Keratinocyte (primary cell): Measurements from ENCODE around the gene TJP3. TPM values are rescaled to one million over a fixed set of nuclear protein-coding genes. Genes with fewer than 3 reads are reported as not detected.

ENCODE experiments used
- DNase-seq: peaks from one replicate; pipeline ENCODE4 v3.0.0-alpha.2; 2011; ENCODE audit warnings: low read depth, missing footprints, low spot score
- FAIRE-seq: peaks from 2 replicates; lab custom pipeline; 2011; peaks lifted over from hg19 to GRCh38; lab: Jason Lieb, UNC
- H2AFZ ChIP-seq: 2 replicates; pipeline ENCODE4 v1.6.0; 2012; ENCODE audit warnings: low read length, control low read depth, inconsistent platforms; ENCODE audit not compliant: control insufficient read depth
- H3K27ac ChIP-seq: 2 replicates; pipeline ENCODE4 v1.5.1; 2011; ENCODE audit warnings: low read length; ENCODE audit not compliant: control insufficient read depth, insufficient read depth
- H3K27me3 ChIP-seq: 3 replicates; pipeline ENCODE4 v1.6.0; 2011; ENCODE audit warnings: low read length; ENCODE audit not compliant: control insufficient read depth, insufficient read depth; ENCODE audit errors: extremely low read depth
- H3K36me3 ChIP-seq, 2 experiments: 2 replicates in 1 of 2; 3 replicates in 1 of 2; pipeline ENCODE4 v1.5.1; 2011; ENCODE audit warnings: low read length in 2 of 2, mild to moderate bottlenecking in 1 of 2; ENCODE audit not compliant: control insufficient read depth in 2 of 2, insufficient read depth in 2 of 2; ENCODE audit errors: extremely low read depth in 1 of 2
- H3K4me1 ChIP-seq: 3 replicates; pipeline ENCODE4 v1.5.1; 2011; ENCODE audit warnings: low read length; ENCODE audit not compliant: control insufficient read depth, insufficient read depth; ENCODE audit errors: extremely low read depth
- H3K4me2 ChIP-seq: 3 replicates; pipeline ENCODE4 v1.6.0; 2011; ENCODE audit warnings: low read depth, low read length; ENCODE audit not compliant: control insufficient read depth, insufficient read depth; ENCODE audit errors: extremely low read depth
- H3K4me3 ChIP-seq, 3 experiments: fragments of 200-600 bp in 1 of 3; sonication (generic) in 1 of 3; 2 replicates in 2 of 3; 3 replicates in 1 of 3; pipeline ENCODE4 v1.5.1; 2011 to 2016; ENCODE audit warnings: low read length in 3 of 3, mild to moderate bottlenecking in 3 of 3, control low read depth in 2 of 3, inconsistent platforms in 1 of 3, low read depth in 1 of 3, mixed read lengths in 1 of 3, mixed run types in 1 of 3, moderate library complexity in 1 of 3; ENCODE audit not compliant: control insufficient read depth in 2 of 3, insufficient read depth in 2 of 3; ENCODE audit errors: extremely low read depth in 1 of 3
- H3K79me2 ChIP-seq: 2 replicates; pipeline ENCODE4 v1.6.0; 2012; ENCODE audit warnings: low read length; ENCODE audit not compliant: control insufficient read depth, insufficient read depth
- H3K9ac ChIP-seq: 3 replicates; pipeline ENCODE4 v1.6.0; 2011; ENCODE audit warnings: low read length; ENCODE audit not compliant: control insufficient read depth, insufficient read depth; ENCODE audit errors: extremely low read depth
- H3K9me1 ChIP-seq: 3 replicates; pipeline ENCODE4 v1.6.0; 2011; ENCODE audit warnings: low read length; ENCODE audit not compliant: control insufficient read depth, insufficient read depth; ENCODE audit errors: extremely low read depth
- H3K9me3 ChIP-seq: 2 replicates; pipeline ENCODE4 v1.5.1; 2012; ENCODE audit warnings: low read depth, low read length; ENCODE audit not compliant: control insufficient read depth
- H4K20me1 ChIP-seq: 3 replicates; pipeline ENCODE4 v1.6.0; 2011; ENCODE audit warnings: low read length; ENCODE audit not compliant: control insufficient read depth, insufficient read depth; ENCODE audit errors: extremely low read depth
- EZH2 ChIP-seq: IDR thresholded peaks from one replicate; pipeline ENCODE4 v1.6.1; 2012; ENCODE audit warnings: inconsistent platforms, mild to moderate bottlenecking, low read length, moderate library complexity
- dilution Hi-C: fragments of 300-500 bp; cut with MboI; formaldehyde crosslinking; loops from one replicate; pipeline ENCODE4 v1.7.0; 2020; ENCODE audit warnings: low sequenced_read_pairs; ENCODE audit not compliant: extremely low pct_ligation_motif_present
- polyA plus RNA-seq, 5 experiments: library from polyadenylated mRNA; depleted of rRNA in 3 of 5; stranded (reverse) in 3 of 5; stranded (forward) in 1 of 5; unstranded in 1 of 5; fragments of >200 nt; gene quantifications; 1 replicate in 1 of 5; 2 replicates in 3 of 5; 3 replicates in 1 of 5; pipeline versions ENCODE4 v1.2.1 to v1.2.3, GENCODE V29; 2011 to 2012; ENCODE audit warnings: missing spikeins in 2 of 5, low read depth in 1 of 5, low replicate concordance in 1 of 5
- TF ChIP-seq, protein P1 (sequence below), 3 experiments: IDR thresholded peaks in 1 of 3; conservative IDR thresholded peaks in 1 of 3; optimal IDR thresholded peaks in 1 of 3; 2 replicates in 2 of 3; 3 replicates in 1 of 3; pipeline versions ENCODE3 to v1.5.1; 2011; ENCODE audit warnings: low read length in 3 of 3, mild to moderate bottlenecking in 3 of 3, moderate library complexity in 2 of 3, control low read depth in 1 of 3, inconsistent platforms in 1 of 3; ENCODE audit not compliant: insufficient read depth in 2 of 3; ENCODE audit errors: extremely low read depth in 1 of 3

Gene TJP3
- polyA plus RNA-seq, 1 donor (not counting 4 experiments of a cell fraction or from before 2014, with no cell fraction given) = 0.08 TPM

DNA sequence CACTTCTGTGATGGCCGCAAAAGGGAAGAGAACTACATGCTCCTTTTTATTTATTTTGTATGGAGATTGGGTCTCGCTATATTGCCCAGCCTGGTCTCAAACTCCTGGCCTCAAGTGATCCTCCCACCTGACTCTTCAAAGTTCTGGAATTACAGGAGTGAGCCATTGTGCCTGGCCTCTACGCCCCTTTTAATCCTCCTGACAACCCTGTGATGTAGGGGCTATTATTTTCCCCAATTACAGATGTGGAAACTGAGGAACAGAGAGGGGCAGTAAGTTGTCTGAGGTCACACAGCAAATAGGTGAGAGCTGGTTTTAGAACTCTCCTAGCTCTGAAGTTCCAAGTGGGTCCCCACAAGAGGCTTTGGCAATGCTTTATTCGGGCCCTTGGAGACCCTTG is 11.7 kb downstream of the TJP3 start:
- TF ChIP-seq EZH2 = no peak
- TF ChIP-seq, protein P1, sequence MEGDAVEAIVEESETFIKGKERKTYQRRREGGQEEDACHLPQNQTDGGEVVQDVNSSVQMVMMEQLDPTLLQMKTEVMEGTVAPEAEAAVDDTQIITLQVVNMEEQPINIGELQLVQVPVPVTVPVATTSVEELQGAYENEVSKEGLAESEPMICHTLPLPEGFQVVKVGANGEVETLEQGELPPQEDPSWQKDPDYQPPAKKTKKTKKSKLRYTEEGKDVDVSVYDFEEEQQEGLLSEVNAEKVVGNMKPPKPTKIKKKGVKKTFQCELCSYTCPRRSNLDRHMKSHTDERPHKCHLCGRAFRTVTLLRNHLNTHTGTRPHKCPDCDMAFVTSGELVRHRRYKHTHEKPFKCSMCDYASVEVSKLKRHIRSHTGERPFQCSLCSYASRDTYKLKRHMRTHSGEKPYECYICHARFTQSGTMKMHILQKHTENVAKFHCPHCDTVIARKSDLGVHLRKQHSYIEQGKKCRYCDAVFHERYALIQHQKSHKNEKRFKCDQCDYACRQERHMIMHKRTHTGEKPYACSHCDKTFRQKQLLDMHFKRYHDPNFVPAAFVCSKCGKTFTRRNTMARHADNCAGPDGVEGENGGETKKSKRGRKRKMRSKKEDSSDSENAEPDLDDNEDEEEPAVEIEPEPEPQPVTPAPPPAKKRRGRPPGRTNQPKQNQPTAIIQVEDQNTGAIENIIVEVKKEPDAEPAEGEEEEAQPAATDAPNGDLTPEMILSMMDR (optimal IDR thresholded peaks at IDR 0.05 in 1 of 3, IDR thresholded peaks at IDR 0.05 in 1 of 3, conservative IDR thresholded peaks at IDR 0.05 in 1 of 3; ENCODE audit: extremely low read depth in 1 of 3, insufficient read depth in 2 of 3, low read length in 3 of 3) = no peak
- no peaks in the 10 kb centered on the region for H3K9me3 ChIP-seq
- no peaks in the 10 kb centered on the region for H3K79me2 ChIP-seq
- no peak overlapping the region for H3K4me3 ChIP-seq
- no peak overlapping the region for H2AFZ ChIP-seq
- DNase-seq (no peak), FAIRE-seq (no peak)
- H3K27me3 ChIP-seq = peaks cover 36% of the 10 kb centered on the region
- no peak overlapping the region for H3K4me2 ChIP-seq
- H3K4me1 ChIP-seq = no peaks in the 10 kb centered on the region
- H3K36me3 ChIP-seq = no peaks in the 10 kb centered on the region
- no peaks in the 10 kb centered on the region for H4K20me1 ChIP-seq
- no peak overlapping the region for H3K27ac ChIP-seq
- dilution Hi-C loops = no loop called here
- H3K9ac ChIP-seq = no peak overlapping the region
- H3K9me1 ChIP-seq = no peaks in the 10 kb centered on the region

DNA sequence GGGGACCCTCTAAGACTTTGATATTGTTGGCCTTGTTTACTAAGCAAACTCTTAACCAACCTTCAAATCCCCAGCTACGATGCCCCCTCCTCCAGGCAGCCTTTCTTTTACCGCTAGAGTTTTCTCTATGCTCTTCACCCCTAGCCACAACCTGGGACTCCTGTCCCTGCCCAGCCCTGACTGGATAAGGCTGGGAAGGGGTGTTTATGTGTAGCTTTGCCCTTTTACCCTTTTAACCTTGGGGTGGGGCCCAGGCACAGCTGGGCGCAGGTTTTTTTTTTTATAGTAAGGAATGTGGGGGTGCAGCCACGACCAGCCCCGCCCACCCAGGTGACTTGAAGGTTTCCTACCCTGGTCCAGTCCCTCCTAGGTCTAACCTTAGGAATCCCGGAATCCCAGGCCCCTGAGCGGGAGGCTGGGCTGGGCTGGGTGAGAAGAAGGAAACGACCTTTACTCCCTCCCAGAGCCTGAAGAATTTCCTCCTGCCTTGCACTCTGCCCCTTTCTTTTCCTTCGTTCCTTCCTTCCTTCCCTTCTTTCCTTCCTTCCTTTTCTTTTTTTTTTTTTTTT is 12.2 kb downstream of the TJP3 start:
- Histone ChIP-seq H3K4me1 (no peaks in the 10 kb centered on the region), H3K27ac (no peak overlapping the region), H2AFZ (no peak overlapping the region), H3K9me1 (no peaks in the 10 kb centered on the region), H3K36me3 (no peaks in the 10 kb centered on the region), H3K9ac (no peak overlapping the region), H3K9me3 (no peaks in the 10 kb centered on the region), H4K20me1 (no peaks in the 10 kb centered on the region), H3K4me3 (no peak overlapping the region), H3K79me2 (no peaks in the 10 kb centered on the region), H3K4me2 (no peak overlapping the region), H3K27me3 (peaks cover 36% of the 10 kb centered on the region)
- FAIRE-seq (no peak), DNase-seq (no peak)
- no peak for TF ChIP-seq EZH2
- TF ChIP-seq, protein P1 (optimal IDR thresholded peaks at IDR 0.05 in 1 of 3, IDR thresholded peaks at IDR 0.05 in 1 of 3, conservative IDR thresholded peaks at IDR 0.05 in 1 of 3; ENCODE audit: extremely low read depth in 1 of 3, insufficient read depth in 2 of 3, low read length in 3 of 3) = no peak
- dilution Hi-C loops = no loop called here
